Activated CD4-positive, alpha-beta T cell treated with anti-CD3 and anti-CD28 coated beads, Interleukin-2, amount 50 U/mL, for 48 hours (primary cell): Measurements from ENCODE around the gene ARNT2.

Source experiments
- DNase-seq, 2 experiments: peaks; one replicate each; pipeline ENCODE4 v3.0.0-alpha.2; 2020

The ARNT2 gene

GRCh38 chr15:80414546-80415357, 10.6 kb downstream of the ARNT2 start:
- DNase-seq, result no peak

DNA sequence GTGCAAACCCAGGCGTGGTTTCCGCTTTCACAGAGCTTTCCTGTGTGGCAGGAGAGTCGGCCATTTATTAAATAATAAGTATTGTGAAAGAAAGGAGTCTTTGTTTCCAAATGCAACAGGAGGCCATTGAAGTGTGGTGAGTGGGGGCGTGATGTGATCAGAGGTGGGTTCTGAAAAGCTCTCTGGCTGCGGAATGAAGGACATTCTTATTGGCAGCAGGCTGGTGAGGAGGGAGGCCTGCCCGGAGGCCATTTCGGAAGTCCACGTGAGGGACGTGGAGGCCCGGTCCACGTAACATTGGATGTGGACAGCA, 11.1 kb downstream of the ARNT2 start:
- no peak for DNase-seq

GRCh38 chr15:80416702-80417101, 12.5 kb downstream of the ARNT2 start:
- DNase-seq, result no peak

DNA sequence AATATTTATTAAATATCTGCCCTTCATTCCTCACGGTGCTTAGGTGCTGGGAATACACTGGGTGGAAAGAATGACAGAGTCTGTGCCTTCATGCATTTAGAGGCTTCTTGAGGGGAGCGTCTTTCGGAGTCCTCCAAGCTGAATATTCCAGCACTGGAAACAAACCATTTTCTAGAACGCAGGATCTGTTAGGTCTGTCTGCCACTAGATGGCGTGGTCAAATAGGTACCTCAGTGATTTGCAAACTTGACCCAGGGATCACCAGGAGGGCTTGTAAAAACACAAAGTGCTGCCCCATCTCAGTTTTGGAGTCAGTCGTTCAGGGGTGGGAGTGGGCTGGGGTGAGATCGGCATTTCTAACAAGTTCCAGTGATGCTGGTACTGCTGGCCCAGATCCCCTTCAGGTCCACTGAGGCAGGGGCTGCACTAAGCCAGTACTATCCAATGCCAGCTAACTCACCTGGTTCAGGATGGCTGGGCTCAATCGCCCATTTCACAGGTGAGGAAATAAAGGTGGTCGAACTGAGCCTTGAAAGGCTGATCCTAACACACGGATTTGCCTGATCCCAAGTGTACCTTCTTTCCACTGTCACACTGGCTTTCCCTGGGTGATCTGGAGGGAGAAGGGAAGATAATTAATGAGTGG, 14.8 kb downstream of the ARNT2 start:
- peak in 1 of 2 experiments; percentile 6 for DNase-seq

- no peak for DNase-seq
Observed at GRCh38 chr15:80419546-80419945, 15.4 kb downstream of the ARNT2 start.

DNA sequence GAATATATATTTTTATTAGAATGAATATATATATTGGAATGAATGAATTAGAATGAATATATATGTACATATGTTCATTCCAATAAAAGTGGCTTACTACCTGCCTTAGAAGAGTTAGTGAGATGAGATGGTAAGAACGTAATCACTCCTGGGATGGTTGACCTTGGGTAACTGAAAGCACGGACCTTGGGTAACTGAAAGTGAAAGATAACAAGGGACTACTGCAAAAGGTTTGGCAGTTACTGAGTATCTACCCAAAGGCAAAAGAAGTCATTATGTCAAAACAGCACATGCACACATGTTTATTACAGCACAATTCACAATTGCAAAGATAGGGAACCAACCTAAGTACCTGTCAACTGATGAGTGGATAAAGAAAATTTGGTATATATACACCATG, 16.5 kb downstream of the ARNT2 start:
- no peak for DNase-seq

GRCh38 chr15:80423215-80423614, 19.0 kb downstream of the ARNT2 start:
- DNase-seq, result no peak

DNA sequence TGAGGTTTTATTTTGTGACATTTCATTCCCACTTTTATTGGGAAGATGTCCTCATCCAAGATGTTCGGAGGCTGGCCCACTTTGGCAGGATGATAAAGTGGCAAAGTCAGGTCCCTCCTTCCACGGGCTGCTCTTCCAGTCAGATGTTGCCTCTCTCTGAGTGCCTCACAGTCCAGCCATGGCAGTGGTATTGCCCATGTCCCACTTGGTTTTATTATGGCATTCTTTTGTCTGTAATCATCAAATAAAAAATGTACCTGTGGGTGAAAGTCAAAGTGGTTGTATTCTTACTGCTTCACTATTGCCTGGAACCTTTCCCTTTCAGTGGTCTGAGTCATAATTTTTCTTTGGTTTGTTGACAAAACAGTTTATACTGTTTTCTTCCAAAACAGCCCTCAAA, 20.2 kb downstream of the ARNT2 start:
- no peak for DNase-seq

GRCh38 chr15:80426316-80426715, 22.1 kb downstream of the ARNT2 start:
- no peak for DNase-seq

DNA sequence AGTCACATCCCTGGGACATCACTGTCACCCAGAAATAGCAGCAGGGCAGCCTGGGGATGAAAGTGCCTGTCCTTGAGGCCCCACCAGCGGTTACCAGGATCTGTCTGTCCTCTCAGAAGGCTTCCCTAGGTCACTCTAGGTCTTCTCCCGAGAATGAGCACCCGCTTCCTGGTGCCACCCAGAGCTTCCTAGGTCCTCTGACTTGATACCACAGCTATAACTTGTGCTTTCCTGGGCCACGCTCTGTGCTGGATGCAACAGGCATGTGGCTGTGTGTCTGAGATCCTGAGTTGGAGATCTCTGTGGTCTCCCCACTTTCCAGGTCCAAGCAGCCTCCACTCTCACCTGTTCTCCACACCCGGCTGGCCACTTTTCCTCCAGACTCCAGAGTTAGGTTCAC, 25.8 kb downstream of the ARNT2 start:
- DNase-seq, result no peak

GRCh38 chr15:80431635-80432344, 27.6 kb downstream of the ARNT2 start:
- no peak for DNase-seq

DNA sequence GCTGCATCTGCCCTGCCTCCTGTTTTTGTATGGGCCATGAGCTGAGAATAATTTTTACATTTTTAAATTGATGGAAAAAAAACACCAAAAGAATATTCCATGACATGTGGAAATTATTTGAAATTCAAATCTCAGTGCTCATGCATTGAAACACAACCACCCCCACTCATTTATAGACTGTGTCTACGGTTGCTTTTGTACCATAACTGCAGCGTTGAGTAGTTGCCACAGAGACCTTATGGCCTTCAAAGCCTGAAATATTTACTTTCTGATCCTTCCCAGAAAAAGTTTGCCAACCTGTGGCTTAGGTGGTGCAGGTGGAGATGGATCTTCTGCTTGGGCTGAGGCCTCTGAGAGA, 28.1 kb downstream of the ARNT2 start:
- DNase-seq, result no peak

GRCh38 chr15:80433836-80434235, 29.7 kb downstream of the ARNT2 start:
- no peak for DNase-seq

DNA sequence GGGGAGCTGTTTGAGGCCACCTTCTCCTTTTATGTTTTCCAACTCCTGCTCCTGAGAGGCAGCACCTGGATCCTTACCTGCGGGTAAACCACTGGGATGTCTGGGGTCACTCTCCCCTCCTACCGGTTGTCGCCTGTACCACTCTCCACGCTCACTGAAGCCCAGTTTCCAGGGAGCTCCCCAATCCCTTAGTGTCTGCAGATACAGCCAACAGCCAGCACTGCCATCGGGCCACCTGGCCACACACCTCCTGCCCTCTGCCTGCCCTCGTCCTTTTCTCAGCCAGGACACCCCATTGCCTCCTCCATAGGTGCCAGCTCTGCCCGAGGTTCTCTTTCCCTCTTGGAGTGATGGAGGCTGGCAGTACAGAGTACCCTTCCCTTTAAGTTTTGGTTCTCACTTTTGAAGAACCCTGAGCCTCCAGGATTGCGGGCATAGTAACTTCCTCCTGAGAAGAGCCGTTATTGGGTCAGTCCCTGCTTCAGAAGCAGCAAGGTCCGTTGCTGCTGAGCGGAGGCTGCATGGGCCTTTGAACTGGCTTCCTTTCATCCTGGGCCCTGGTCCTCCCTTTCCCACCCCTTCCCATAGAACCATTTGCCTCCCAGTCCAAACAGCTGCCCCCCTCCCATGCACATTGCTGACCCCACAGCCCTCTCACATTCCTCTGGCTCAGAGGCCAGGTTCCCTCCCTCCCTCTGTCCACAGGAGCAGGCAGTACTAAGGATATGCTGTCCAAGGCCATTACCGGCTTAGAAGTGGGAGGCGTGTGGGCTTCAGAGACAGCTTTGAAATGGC, 30.9 kb downstream of the ARNT2 start:
- no peak for DNase-seq

- peak; percentile 5 to 12 for DNase-seq
Observed at GRCh38 chr15:80436511-80437307, 32.5 kb downstream of the ARNT2 start.

DNA sequence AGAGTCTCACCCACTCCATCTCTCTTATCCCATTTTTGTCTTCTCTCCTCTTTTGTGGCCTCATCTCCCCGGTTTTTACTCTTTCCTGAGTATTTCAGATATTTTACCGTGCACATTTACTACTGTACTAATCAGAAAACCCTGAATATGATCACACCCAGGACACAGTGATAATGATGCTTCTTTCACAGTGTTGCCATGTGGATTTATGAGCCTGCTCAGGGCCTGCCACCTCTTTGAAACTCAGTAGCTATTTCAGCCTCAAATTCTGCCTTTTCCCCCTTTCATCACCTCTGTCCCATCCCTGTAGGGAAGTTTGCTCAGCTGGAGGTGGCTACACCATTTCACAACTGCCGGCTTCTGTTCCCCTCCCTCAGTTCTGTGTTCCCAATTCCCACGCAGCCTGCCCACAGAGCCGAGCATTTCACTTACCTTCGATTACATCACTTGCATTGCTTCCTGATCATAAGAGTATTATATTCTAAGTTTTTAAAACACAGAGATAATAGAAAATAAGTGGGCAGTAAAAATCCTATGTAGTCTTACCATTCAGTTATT, 33.2 kb downstream of the ARNT2 start:
- DNase-seq, result no peak

GRCh38 chr15:80439140-80439539, 35.0 kb downstream of the ARNT2 start:
- DNase-seq, result no peak

DNA sequence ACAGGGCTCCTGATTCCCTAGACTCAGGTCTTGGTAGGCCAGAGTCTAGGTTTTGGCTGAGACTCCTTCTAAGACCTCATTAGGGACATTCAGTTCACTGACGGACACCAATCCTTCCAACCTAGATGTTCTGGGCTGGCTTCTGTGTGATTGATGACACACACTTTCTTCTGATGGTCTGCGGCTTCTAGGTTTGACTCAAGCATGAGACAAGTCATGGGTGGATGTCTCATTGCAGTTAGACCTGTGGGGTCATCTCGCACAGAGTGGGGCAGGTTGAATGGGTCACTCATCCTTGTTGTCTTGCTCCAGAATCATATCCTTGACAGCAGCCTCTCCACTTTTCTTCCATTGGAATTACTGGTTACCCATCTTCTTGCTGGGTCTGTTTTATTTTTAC, 35.8 kb downstream of the ARNT2 start:
- DNase-seq, result no peak

GRCh38 chr15:80441041-80441440, 36.9 kb downstream of the ARNT2 start:
- DNase-seq, result no peak

- no peak for DNase-seq
Observed at GRCh38 chr15:80441714-80442113, 37.5 kb downstream of the ARNT2 start.

DNA sequence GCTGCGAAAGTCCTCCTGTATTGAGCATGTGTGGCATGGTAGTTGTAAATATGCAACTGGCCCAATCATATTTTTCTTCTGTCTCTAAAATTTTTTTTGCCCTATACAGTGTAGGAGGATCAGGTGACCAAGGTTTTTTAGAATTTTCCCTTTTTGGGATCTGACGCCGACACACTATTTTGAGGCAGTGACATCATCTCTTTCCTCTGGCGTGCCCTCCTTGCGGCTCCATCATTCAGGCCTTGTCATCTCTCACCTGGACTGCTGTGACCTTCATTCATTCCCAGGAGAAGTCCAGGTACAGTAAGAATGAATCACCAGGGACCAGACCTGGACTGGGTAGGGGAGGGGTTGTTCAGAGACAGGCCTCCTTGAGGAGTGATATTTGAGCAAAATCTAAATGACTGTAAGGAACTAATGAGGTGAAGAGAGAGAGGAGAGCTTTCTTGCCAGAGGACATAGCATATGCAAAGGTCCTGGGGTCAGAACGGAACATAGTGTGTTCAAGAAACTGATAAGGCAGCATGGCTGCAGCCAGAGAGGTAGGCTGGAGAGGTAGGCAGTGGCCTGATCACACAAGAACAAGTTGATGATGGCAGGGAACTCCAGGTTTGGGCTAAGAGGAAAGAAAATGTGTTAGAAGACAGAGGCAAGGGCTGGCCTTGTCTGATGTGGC, 38.7 kb downstream of the ARNT2 start:
- DNase-seq, result no peak
